Neural cell (in vitro differentiated cells): Measurements from ENCODE around the gene HHLA2. TPM values are rescaled to one million over a fixed set of nuclear protein-coding genes. Genes with fewer than 3 reads are reported as not detected.
A peak's percentile ranks its signal among the peaks of the same experiment; 100 is the strongest.

Experiments
- H2AFZ ChIP-seq: fragments of 200-600, 300-800 bp; sonication (generic), shearing (Covaris generic); 2 replicates; pipeline ENCODE4 v1.6.0; 2014; ENCODE audit warnings: low read depth, mild to moderate bottlenecking, antibody characterized with exemption, low read length, moderate library complexity
- H3F3A ChIP-seq: fragments of 200-600 bp; shearing (Covaris generic); 2 replicates; pipeline ENCODE4 v1.6.1; 2016; ENCODE audit warnings: mild to moderate bottlenecking, moderate library complexity, mixed read lengths, antibody characterized with exemption, low read length; ENCODE audit not compliant: insufficient read depth, poor library complexity, severe bottlenecking
- H3K27ac ChIP-seq: fragments of 200-600, 300-800 bp; sonication (generic), shearing (Covaris generic); 2 replicates; pipeline ENCODE4 v1.5.1; 2014; ENCODE audit warnings: mild to moderate bottlenecking, low read length, moderate library complexity
- H3K27me3 ChIP-seq: fragments of 300-800, 200-600 bp; sonication (generic), shearing (Covaris generic); 2 replicates; pipeline ENCODE4 v1.6.0; 2014; ENCODE audit warnings: mild to moderate bottlenecking, low read depth, low read length, moderate library complexity; ENCODE audit not compliant: insufficient read depth
- H3K36me3 ChIP-seq: fragments of 300-800, 200-600 bp; sonication (generic), shearing (Covaris generic); 2 replicates; pipeline ENCODE4 v1.5.1; 2014; ENCODE audit warnings: mild to moderate bottlenecking, antibody characterized with exemption, low read length, moderate library complexity; ENCODE audit not compliant: insufficient read depth
- H3K4me2 ChIP-seq: fragments of 300-800, 200-600 bp; sonication (generic), shearing (Covaris generic); 2 replicates; pipeline ENCODE4 v1.6.0; 2014; ENCODE audit warnings: mild to moderate bottlenecking, low read length
- H3K4me3 ChIP-seq: fragments of 300-800, 200-600 bp; sonication (generic), shearing (Covaris generic); 2 replicates; pipeline ENCODE4 v1.5.1; 2014; ENCODE audit warnings: mild to moderate bottlenecking, low read length, moderate library complexity
- H3K79me2 ChIP-seq: fragments of 200-600 bp; shearing (Covaris generic); replicated peaks from 2 replicates; pipeline ENCODE4 v1.6.0; 2014; ENCODE audit warnings: mild to moderate bottlenecking, low read length, moderate library complexity; ENCODE audit not compliant: insufficient read depth
- H3K9ac ChIP-seq: fragments of 300-800, 200-600 bp; sonication (generic), shearing (Covaris generic); 2 replicates; pipeline ENCODE4 v1.6.1; 2016; ENCODE audit warnings: mild to moderate bottlenecking, low read length, mixed read lengths
- H3K9me2 ChIP-seq: fragments of 200-600 bp; shearing (Covaris generic); 2 replicates; pipeline ENCODE4 v1.6.1; 2016; ENCODE audit warnings: mild to moderate bottlenecking, low read length, mixed read lengths; ENCODE audit not compliant: insufficient read depth
- H3K9me3 ChIP-seq: fragments of 200-600, 300-800 bp; sonication (generic), shearing (Covaris generic); 2 replicates; pipeline ENCODE4 v1.6.1; 2016; ENCODE audit warnings: mild to moderate bottlenecking, mixed run types, low read length, moderate library complexity, mixed read lengths
- H4K20me1 ChIP-seq: fragments of 200-600 bp; shearing (Covaris generic); 2 replicates; pipeline ENCODE4 v1.6.1; 2016; ENCODE audit warnings: mild to moderate bottlenecking, mixed run types; ENCODE audit not compliant: insufficient read depth
- EP300 ChIP-seq: fragments of 450-650 bp; conservative IDR thresholded peaks from 2 replicates; pipeline ENCODE4 v1.6.1; 2014; ENCODE audit warnings: antibody characterized with exemption, mild to moderate bottlenecking, moderate library complexity; ENCODE audit not compliant: poor library complexity, severe bottlenecking
- EZH2 ChIP-seq: fragments of 200-600, 300-800 bp; shearing (Covaris generic), sonication (generic); IDR thresholded peaks from 2 replicates; pipeline ENCODE4 v1.6.1; 2014; ENCODE audit warnings: antibody characterized with exemption, low read length, borderline replicate concordance, mild to moderate bottlenecking; ENCODE audit not compliant: insufficient read depth, poor library complexity, severe bottlenecking
- MXI1 ChIP-seq: fragments of 450-650 bp; conservative IDR thresholded peaks from 2 replicates; pipeline ENCODE4 v1.6.1; 2014; ENCODE audit warnings: antibody characterized with exemption, mild to moderate bottlenecking; ENCODE audit not compliant: poor library complexity, severe bottlenecking
- POLR2AphosphoS5 ChIP-seq: IDR thresholded peaks from 2 replicates; pipeline ENCODE4 v1.6.1; 2012
- RAD21 ChIP-seq: fragments of 450-650 bp; conservative IDR thresholded peaks from 2 replicates; pipeline ENCODE4 v1.6.1; 2014; ENCODE audit warnings: antibody characterized with exemption, mild to moderate bottlenecking, moderate library complexity
- SMC3 ChIP-seq: fragments of 450-650 bp; conservative IDR thresholded peaks from 2 replicates; pipeline ENCODE4 v1.6.1; 2014; ENCODE audit warnings: antibody characterized with exemption, mild to moderate bottlenecking, moderate library complexity; ENCODE audit not compliant: poor library complexity
- TAF1 ChIP-seq: IDR thresholded peaks from 2 replicates; pipeline ENCODE4 v1.6.1; 2012; ENCODE audit warnings: low read depth
- polyA plus RNA-seq: library from polyadenylated mRNA; depleted of rRNA; stranded (reverse); fragments of >200 nt; gene quantifications from 2 replicates; pipeline ENCODE4 v1.2.3, GENCODE V29; 2014
- TF ChIP-seq, protein P1 (sequence below): IDR thresholded peaks from 2 replicates; pipeline ENCODE4 v1.6.1; 2012; ENCODE audit warnings: borderline replicate concordance
- TF ChIP-seq, protein P2 (sequence below): fragments of 450-650 bp; IDR thresholded peaks from 2 replicates; pipeline ENCODE4 v1.5.1; 2014; ENCODE audit warnings: antibody characterized with exemption, mild to moderate bottlenecking, moderate library complexity; ENCODE audit not compliant: poor library complexity, severe bottlenecking

Gene HHLA2
- polyA plus RNA-seq, 1 donor from 2014 or later: not detected

DNA sequence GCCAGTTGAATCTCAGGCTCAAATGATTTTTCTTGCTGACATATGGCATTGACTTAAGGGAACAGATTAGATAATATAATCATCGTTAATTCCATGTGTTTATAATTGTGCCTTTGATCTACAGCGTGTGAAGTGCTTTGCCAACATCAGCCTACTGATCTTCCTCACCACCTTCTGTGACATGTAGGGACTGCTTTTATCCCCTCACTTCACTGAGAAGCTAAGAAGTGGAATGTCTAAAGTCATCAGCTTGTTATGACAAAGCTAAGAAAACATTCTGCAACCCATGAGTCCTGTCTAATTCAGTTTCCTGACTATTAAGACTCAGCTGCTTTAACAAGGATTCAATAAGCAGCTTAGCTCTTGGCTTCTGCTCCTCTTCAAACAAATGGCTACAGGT is 108.0 kb downstream of the HHLA2 start:
- no peaks in the 10 kb centered on the region for H3F3A ChIP-seq
- no peaks in the 10 kb centered on the region for H3K9me2 ChIP-seq
- H3K36me3 ChIP-seq: no peaks in the 10 kb centered on the region
- H3K4me2 ChIP-seq: peak overlapping the region; percentile 18
- TF ChIP-seq SMC3 (no peak), MXI1 (no peak), RAD21 (no peak), EZH2 (no peak), TAF1 (no peak), EP300 (no peak), POLR2AphosphoS5 (no peak)
- TF ChIP-seq, protein P1, sequence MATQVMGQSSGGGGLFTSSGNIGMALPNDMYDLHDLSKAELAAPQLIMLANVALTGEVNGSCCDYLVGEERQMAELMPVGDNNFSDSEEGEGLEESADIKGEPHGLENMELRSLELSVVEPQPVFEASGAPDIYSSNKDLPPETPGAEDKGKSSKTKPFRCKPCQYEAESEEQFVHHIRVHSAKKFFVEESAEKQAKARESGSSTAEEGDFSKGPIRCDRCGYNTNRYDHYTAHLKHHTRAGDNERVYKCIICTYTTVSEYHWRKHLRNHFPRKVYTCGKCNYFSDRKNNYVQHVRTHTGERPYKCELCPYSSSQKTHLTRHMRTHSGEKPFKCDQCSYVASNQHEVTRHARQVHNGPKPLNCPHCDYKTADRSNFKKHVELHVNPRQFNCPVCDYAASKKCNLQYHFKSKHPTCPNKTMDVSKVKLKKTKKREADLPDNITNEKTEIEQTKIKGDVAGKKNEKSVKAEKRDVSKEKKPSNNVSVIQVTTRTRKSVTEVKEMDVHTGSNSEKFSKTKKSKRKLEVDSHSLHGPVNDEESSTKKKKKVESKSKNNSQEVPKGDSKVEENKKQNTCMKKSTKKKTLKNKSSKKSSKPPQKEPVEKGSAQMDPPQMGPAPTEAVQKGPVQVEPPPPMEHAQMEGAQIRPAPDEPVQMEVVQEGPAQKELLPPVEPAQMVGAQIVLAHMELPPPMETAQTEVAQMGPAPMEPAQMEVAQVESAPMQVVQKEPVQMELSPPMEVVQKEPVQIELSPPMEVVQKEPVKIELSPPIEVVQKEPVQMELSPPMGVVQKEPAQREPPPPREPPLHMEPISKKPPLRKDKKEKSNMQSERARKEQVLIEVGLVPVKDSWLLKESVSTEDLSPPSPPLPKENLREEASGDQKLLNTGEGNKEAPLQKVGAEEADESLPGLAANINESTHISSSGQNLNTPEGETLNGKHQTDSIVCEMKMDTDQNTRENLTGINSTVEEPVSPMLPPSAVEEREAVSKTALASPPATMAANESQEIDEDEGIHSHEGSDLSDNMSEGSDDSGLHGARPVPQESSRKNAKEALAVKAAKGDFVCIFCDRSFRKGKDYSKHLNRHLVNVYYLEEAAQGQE: no peak
- TF ChIP-seq, protein P2, sequence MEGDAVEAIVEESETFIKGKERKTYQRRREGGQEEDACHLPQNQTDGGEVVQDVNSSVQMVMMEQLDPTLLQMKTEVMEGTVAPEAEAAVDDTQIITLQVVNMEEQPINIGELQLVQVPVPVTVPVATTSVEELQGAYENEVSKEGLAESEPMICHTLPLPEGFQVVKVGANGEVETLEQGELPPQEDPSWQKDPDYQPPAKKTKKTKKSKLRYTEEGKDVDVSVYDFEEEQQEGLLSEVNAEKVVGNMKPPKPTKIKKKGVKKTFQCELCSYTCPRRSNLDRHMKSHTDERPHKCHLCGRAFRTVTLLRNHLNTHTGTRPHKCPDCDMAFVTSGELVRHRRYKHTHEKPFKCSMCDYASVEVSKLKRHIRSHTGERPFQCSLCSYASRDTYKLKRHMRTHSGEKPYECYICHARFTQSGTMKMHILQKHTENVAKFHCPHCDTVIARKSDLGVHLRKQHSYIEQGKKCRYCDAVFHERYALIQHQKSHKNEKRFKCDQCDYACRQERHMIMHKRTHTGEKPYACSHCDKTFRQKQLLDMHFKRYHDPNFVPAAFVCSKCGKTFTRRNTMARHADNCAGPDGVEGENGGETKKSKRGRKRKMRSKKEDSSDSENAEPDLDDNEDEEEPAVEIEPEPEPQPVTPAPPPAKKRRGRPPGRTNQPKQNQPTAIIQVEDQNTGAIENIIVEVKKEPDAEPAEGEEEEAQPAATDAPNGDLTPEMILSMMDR: no peak
- H2AFZ ChIP-seq: no peak overlapping the region
- H3K27me3 ChIP-seq: no peaks in the 10 kb centered on the region
- H3K4me3 ChIP-seq: peak overlapping the region; percentile 30
- peak overlapping the region; percentile 77 for H3K27ac ChIP-seq
- H4K20me1 ChIP-seq: no peaks in the 10 kb centered on the region
- no peaks in the 10 kb centered on the region for H3K9me3 ChIP-seq
- H3K79me2 ChIP-seq: no peaks in the 10 kb centered on the region
- no peak overlapping the region for H3K9ac ChIP-seq

DNA sequence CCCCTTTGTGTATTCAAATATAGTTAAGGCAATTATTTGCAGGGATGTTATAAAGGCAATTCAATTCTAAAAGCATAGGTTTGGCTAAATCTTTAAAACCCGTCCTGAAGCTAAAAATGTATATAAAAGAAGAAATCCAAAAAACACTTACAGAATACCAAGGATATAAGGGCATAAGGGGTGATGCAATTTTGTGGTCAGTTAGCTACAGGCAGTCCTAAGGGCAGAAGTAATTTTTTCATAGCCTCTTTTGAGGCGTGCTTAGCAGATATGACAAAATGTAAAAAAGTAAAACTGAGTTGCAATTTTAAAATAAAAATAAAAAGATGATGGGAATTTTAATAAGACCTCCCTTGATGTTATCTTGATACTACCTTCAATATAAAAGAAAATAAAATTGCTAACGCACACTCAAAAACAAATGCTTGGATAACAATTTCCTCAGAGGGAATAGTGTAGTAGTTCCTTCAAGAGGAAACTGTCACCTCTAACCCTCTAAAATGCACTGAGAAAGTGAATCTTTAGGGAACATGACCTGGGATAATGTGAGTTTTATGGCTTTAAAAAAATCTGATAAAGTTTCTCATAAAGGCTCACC is 109.8 kb downstream of the HHLA2 start:
- Histone ChIP-seq H3K4me3 (no peak overlapping the region), H4K20me1 (no peaks in the 10 kb centered on the region), H2AFZ (no peak overlapping the region), H3K9me3 (no peaks in the 10 kb centered on the region), H3K9me2 (no peaks in the 10 kb centered on the region), H3K79me2 (no peaks in the 10 kb centered on the region), H3K9ac (no peak overlapping the region), H3K36me3 (no peaks in the 10 kb centered on the region), H3K27ac (no peak overlapping the region), H3K27me3 (no peaks in the 10 kb centered on the region), H3F3A (no peaks in the 10 kb centered on the region), H3K4me2 (no peak overlapping the region)
- TF ChIP-seq, protein P1: no peak
- no peak for TF ChIP-seq POLR2AphosphoS5
- no peak for TF ChIP-seq SMC3
- no peak for TF ChIP-seq EP300
- no peak for TF ChIP-seq MXI1
- TF ChIP-seq EZH2: no peak
- TF ChIP-seq, protein P2: no peak
- no peak for TF ChIP-seq TAF1
